MCF 10A (cell line): ENCODE measurements around the gene RNF214. TPM values are rescaled to one million over a fixed set of nuclear protein-coding genes. Genes with fewer than 3 reads are reported as not detected.
"Not testable (repeated sequence)": the region's sequence is repeated elsewhere in the genome, so short reads cannot be mapped to it uniquely, and the experiment has no call there.

Experiments used
- BruUV-seq: library from RNA; stranded (reverse); fragments of 400-500 nt; replicated peaks from 2 replicates; lab custom pipeline; 2021; lab: Mats Ljungman, UMichigan
- CTCF ChIA-PET: fragments of 300-600 bp; sonication (Branson Sonifier 250); formaldehyde crosslinking; extraction: SDS; loops from one replicate; lab custom pipeline; 2021; ENCODE audit warnings: antibody characterized with exemption, inconsistent platforms; lab: Yijun Ruan, JAX
- POLR2A ChIA-PET: fragments of 300-600, 350-650 bp; sonication (Branson Sonifier 250); formaldehyde crosslinking; extraction: SDS; loops from one replicate; lab custom pipeline; 2020; ENCODE audit warnings: antibody characterized with exemption, inconsistent platforms; lab: Yijun Ruan, JAX
- DNase-seq: peaks from one replicate; pipeline ENCODE4 v3.0.0-alpha.2; 2018; ENCODE audit not compliant: unreplicated experiment
- H3K27ac Mint-ChIP-seq: one replicate; pipeline ENCODE4 v1.8.0; 2022; ENCODE audit warnings: mild to moderate bottlenecking, low read depth, mixed read lengths; ENCODE audit not compliant: unreplicated experiment
- H3K27me3 Mint-ChIP-seq: one replicate; pipeline ENCODE4 v1.8.0; 2022; ENCODE audit warnings: mixed read lengths; ENCODE audit not compliant: insufficient read depth, unreplicated experiment
- H3K36me3 Mint-ChIP-seq: one replicate; pipeline ENCODE4 v1.8.0; 2022; ENCODE audit warnings: mild to moderate bottlenecking, moderate library complexity, mixed read lengths; ENCODE audit not compliant: insufficient read depth, unreplicated experiment
- H3K4me1 Mint-ChIP-seq: one replicate; pipeline ENCODE4 v1.8.0; 2022; ENCODE audit warnings: mixed read lengths; ENCODE audit not compliant: insufficient read depth, unreplicated experiment
- H3K4me3 Mint-ChIP-seq: one replicate; pipeline ENCODE4 v1.8.0; 2022; ENCODE audit warnings: mild to moderate bottlenecking, moderate library complexity, mixed read lengths; ENCODE audit not compliant: unreplicated experiment
- H3K9me3 Mint-ChIP-seq: one replicate; pipeline ENCODE4 v1.8.0; 2022; ENCODE audit warnings: mixed read lengths; ENCODE audit not compliant: unreplicated experiment
- intact Hi-C: fragments of 100-400 bp; cut with micrococcal nuclease; formaldehyde crosslinking; loops from 2 replicates; pipeline ENCODE4 v1.14.1; 2022
- total RNA-seq: library from RNA; stranded (reverse); gene quantifications from 2 replicates; pipeline ENCODE4 v1.2.3, GENCODE V29; 2022
- TF ChIP-seq, protein P1 (sequence below): fragments of 200-600 bp; IDR thresholded peaks from one replicate; pipeline ENCODE4 v1.8.0; 2022; ENCODE audit warnings: antibody characterized with exemption, mild to moderate bottlenecking; ENCODE audit not compliant: unreplicated experiment

Gene RNF214
- total RNA-seq, 1 experiment from 2014 or later, result 23.3 TPM

DNA sequence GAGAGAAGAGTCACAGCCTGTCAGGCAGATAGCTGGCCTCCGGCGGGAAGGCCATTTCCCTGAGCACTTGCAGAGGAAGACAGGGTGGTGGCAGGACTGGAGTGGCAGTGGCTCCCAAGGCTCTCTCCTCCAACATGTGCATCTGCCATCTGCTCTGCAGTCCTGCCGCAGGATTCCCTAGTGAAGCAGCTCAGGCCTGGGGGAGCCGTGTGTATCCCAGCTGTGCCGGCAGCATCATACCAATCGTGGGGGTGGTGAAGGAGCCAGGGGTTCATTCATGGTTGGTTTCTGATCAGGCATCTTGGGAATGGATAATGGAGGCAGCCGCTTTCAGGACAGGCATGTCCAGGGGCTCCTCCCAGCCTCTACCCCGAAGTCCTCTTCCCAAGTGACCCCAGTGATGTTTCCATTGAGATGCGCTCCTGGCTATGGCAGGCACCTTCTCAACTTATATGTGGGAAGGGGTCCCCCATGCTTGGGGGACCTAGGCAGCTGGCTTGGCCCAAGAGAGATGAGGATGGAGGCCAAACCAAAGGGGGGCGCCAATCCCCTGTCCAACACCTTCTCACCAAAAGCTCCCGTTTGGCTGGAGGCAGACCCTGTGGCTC lies 27.2 kb upstream of the RNF214 start:
- Mint-ChIP-seq H3K36me3 (peaks cover 12% of the 10 kb centered on the region), H3K4me1 (no peaks in the 10 kb centered on the region), H3K4me3 (no peak overlapping the region), H3K27me3 (no peaks in the 10 kb centered on the region), H3K27ac (peak overlapping the region; percentile 44), H3K9me3 (no peaks in the 10 kb centered on the region)
- intact Hi-C loops, result loop anchor here (5.0 kb wide), 1 partner anchor 73 kb away; no protein-coding TSS in a partner anchor
- no peak for DNase-seq
- TF ChIP-seq, protein P1, sequence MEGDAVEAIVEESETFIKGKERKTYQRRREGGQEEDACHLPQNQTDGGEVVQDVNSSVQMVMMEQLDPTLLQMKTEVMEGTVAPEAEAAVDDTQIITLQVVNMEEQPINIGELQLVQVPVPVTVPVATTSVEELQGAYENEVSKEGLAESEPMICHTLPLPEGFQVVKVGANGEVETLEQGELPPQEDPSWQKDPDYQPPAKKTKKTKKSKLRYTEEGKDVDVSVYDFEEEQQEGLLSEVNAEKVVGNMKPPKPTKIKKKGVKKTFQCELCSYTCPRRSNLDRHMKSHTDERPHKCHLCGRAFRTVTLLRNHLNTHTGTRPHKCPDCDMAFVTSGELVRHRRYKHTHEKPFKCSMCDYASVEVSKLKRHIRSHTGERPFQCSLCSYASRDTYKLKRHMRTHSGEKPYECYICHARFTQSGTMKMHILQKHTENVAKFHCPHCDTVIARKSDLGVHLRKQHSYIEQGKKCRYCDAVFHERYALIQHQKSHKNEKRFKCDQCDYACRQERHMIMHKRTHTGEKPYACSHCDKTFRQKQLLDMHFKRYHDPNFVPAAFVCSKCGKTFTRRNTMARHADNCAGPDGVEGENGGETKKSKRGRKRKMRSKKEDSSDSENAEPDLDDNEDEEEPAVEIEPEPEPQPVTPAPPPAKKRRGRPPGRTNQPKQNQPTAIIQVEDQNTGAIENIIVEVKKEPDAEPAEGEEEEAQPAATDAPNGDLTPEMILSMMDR, result no peak
- ChIA-PET CTCF (interaction anchor here (1.0 to 1.2 kb wide), 2 partner anchors 21 to 45 kb away, joined by 3 to 4 read pairs; no protein-coding TSS in a partner anchor), POLR2A (interaction anchor here (0.6 kb wide), 2 partner anchors 20 to 29 kb away, joined by 3 to 5 read pairs; no protein-coding TSS in a partner anchor)
- no TSS peak for BruUV-seq

DNA sequence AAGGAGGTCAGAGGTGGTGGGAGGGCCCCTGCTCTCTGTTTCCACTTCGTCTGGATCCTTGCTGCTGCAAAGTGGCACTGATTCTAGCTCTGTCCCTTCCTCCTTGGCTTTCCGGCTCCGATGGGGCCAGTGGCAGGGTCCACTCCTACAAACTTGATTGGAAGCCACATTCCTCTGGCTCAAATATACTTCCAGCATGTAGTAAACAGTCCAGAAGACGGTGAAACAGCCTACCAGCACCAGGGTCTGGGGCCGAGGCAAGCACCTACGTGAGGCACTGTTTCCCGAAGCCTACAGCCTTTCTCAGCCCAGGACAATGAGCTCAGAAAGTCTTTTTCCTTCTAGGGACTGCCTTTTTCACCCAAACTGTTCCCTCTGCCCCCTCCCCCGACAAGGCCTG lies 26.4 kb upstream of the RNF214 start:
- H3K4me3 Mint-ChIP-seq, H3K4me1 Mint-ChIP-seq, H3K27me3 Mint-ChIP-seq, CTCF ChIA-PET, DNase-seq, H3K27ac Mint-ChIP-seq, H3K9me3 Mint-ChIP-seq: not testable (repeated sequence)
- BruUV-seq, result TSS peak; percentile 50
- intact Hi-C loops, result loop anchor here (5.0 kb wide), 1 partner anchor 74 kb away; no protein-coding TSS in a partner anchor
- POLR2A ChIA-PET, result interaction anchor here (0.6 kb wide), 1 partner anchor 28 kb away, joined by 3 read pairs; no protein-coding TSS in a partner anchor
- peaks cover 12% of the 10 kb centered on the region for H3K36me3 Mint-ChIP-seq

DNA sequence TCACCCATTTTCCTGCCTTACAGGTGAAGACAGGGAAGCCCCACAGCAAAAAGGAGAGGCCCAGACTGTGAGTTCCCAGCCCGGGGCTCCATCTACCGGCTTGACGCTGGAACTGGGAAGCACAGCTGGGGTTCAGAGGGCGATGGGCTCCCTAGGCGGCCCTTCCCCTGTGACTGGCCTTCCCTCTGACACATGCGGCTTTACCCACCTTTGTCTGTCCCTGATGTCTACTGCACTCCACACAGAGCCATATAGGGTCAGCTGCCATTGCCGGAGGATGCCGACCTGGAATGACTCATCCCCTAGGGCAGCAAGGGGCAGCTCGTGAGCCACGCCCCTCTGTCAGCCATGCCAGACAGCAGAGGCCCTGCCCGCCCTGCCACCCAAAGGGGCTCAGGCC lies 25.6 kb upstream of the RNF214 start:
- H3K27me3 Mint-ChIP-seq, H3K27ac Mint-ChIP-seq, CTCF ChIA-PET, H3K4me3 Mint-ChIP-seq, H3K4me1 Mint-ChIP-seq, BruUV-seq, H3K9me3 Mint-ChIP-seq, DNase-seq, POLR2A ChIA-PET: not testable (repeated sequence)
- H3K36me3 Mint-ChIP-seq, result peaks cover 12% of the 10 kb centered on the region
- intact Hi-C loops, result loop anchor here (5.0 kb wide), 1 partner anchor 75 kb away; no protein-coding TSS in a partner anchor

DNA sequence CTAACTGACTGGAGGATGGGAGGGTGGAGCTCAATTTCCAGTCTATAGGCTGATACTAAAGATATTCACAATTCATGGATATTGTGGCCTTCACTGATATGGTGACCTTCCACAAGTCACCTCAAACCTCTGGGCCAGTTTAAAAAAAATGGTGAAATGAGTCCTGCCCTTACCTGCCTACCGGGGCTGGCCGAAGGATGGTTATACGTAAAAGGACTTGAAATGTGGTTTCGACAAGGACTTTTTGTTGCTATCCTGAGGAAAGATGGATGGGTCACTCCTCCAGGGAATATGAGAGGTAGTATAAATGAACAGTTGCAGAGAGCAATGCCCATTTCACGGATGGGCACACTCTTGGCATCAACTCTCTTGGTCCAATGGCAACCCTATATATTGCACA lies 25.0 kb upstream of the RNF214 start:
- CTCF ChIA-PET, POLR2A ChIA-PET, H3K9me3 Mint-ChIP-seq, H3K27me3 Mint-ChIP-seq, H3K27ac Mint-ChIP-seq, H3K4me3 Mint-ChIP-seq, BruUV-seq, DNase-seq, H3K4me1 Mint-ChIP-seq: not testable (repeated sequence)
- intact Hi-C loops, result loop anchor here (5.0 kb wide), 1 partner anchor 75 kb away; no protein-coding TSS in a partner anchor
- H3K36me3 Mint-ChIP-seq, result peaks cover 17% of the 10 kb centered on the region

DNA sequence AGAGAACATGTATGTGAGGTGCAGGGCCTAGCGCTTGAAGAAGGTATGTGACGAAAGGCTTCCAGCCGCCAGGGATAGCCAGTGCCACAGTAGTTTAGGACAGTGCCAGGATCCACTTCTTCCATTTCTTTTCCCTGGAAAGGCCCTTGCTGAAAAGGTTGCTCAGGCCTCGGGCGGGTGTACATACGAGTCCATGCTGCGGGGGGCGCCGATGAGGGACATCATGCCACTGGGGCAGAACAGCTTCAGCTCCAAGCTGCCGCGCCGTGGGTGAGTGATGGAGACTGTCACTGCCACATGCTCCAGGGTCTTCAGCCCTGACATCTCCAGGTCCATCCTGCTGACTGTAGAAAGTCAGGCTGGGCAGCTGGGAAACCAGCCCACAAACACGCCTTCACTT lies 23.8 kb upstream of the RNF214 start:
- H3K27ac Mint-ChIP-seq, H3K4me1 Mint-ChIP-seq, H3K4me3 Mint-ChIP-seq, POLR2A ChIA-PET, BruUV-seq, H3K27me3 Mint-ChIP-seq, H3K9me3 Mint-ChIP-seq, DNase-seq: not testable (repeated sequence)
- H3K36me3 Mint-ChIP-seq, result peaks cover 27% of the 10 kb centered on the region
- intact Hi-C loops, result loop anchor here (5.0 kb wide), 1 partner anchor 76 kb away; no protein-coding TSS in a partner anchor
- CTCF ChIA-PET, result interaction anchor here (0.5 kb wide), 1 partner anchor 1758 kb away, joined by 4 read pairs; no protein-coding TSS in a partner anchor

DNA sequence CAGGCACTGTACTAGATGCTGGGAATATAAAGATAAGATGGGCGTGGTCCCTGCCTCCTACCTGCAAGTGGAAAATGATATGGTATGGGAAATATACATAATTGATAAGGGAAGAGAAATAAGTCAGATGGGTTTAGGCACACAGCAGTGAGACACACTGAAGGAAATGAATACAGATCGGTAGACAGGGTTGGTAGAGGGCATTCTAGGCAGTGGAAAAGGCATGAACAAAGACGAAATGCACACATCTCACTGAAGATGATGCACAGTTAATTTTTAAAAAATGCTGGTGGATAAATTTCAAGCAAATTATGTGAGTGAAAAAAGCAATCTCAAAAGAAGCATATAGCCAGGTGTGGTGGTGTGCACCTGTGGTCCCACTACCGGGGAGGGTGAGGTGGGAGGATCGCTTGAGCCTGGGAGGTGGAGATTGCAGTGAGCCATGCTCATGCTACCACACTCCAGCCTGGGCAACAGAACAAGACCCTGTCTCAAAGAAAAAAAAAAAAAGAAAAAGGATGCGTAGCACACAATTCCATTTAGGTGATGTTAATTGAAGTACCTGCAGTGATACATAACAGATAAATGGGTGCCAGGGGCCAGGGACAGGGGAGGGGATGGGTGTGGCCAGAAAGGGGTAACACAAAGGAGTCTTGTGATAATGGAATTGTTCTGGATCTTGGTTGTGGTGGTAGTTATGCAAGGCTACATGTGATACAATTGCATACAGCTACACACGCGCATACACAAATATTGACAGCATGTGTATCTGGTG lies 22.9 kb upstream of the RNF214 start:
- H3K27me3 Mint-ChIP-seq, H3K27ac Mint-ChIP-seq, BruUV-seq, H3K4me1 Mint-ChIP-seq, DNase-seq, H3K4me3 Mint-ChIP-seq, H3K9me3 Mint-ChIP-seq, POLR2A ChIA-PET: not testable (repeated sequence)
- peaks cover 35% of the 10 kb centered on the region for H3K36me3 Mint-ChIP-seq
- intact Hi-C loops, result loop anchor here (5.0 kb wide), 1 partner anchor 77 kb away; no protein-coding TSS in a partner anchor
- CTCF ChIA-PET, result interaction anchor here (0.5 to 0.8 kb wide), 2 partner anchors 35 to 1759 kb away, joined by 3 to 4 read pairs; no protein-coding TSS in a partner anchor
